Spleen (tissue), 7 donors: ENCODE data around the gene DBNDD1.

ENCODE experiments used
- POLR2A ChIP-seq, 3 donors: fragments of 450-650 bp; IDR thresholded peaks; one replicate each; pipeline ENCODE4 v1.5.1; 2017; ENCODE audit warnings: antibody characterized with exemption in 3 of 3, mild to moderate bottlenecking in 1 of 3
- POLR2AphosphoS5 ChIP-seq, 3 donors: sonication (generic); formaldehyde crosslinking; IDR thresholded peaks; one replicate each; pipeline ENCODE4 v1.5.1; 2017; ENCODE audit warnings: antibody characterized with exemption in 3 of 3
- TF ChIP-seq, protein P1 (sequence below), 11 experiments: fragments of 200-600 bp in 7 of 11; fragments of 450-650 bp in 4 of 11; sonication (generic) in 4 of 11; IDR thresholded peaks in 8 of 11; conservative IDR thresholded peaks in 3 of 11; 1 replicate in 7 of 11; 2 replicates in 4 of 11; pipeline versions ENCODE4 v1.4.0 to v1.8.0; 2016 to 2021; ENCODE audit warnings: antibody characterized with exemption in 11 of 11, inconsistent platforms in 4 of 11, mild to moderate bottlenecking in 1 of 11
- donor health status: DM: no; HTN: no; CAD: no; lungs with moderate emphysema.
- donor health status: DM: no; HTN: no; CAD: no.
- donor health status: DM: no; HTN: no; CAD: no.

- TF ChIP-seq, protein P1, sequence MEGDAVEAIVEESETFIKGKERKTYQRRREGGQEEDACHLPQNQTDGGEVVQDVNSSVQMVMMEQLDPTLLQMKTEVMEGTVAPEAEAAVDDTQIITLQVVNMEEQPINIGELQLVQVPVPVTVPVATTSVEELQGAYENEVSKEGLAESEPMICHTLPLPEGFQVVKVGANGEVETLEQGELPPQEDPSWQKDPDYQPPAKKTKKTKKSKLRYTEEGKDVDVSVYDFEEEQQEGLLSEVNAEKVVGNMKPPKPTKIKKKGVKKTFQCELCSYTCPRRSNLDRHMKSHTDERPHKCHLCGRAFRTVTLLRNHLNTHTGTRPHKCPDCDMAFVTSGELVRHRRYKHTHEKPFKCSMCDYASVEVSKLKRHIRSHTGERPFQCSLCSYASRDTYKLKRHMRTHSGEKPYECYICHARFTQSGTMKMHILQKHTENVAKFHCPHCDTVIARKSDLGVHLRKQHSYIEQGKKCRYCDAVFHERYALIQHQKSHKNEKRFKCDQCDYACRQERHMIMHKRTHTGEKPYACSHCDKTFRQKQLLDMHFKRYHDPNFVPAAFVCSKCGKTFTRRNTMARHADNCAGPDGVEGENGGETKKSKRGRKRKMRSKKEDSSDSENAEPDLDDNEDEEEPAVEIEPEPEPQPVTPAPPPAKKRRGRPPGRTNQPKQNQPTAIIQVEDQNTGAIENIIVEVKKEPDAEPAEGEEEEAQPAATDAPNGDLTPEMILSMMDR (IDR thresholded peaks at IDR 0.05 in 8 of 11, conservative IDR thresholded peaks at IDR 0.05 in 3 of 11): no peak
- TF ChIP-seq POLR2A (IDR thresholded peaks at IDR 0.05): no peak
- no peak for TF ChIP-seq POLR2AphosphoS5 (IDR thresholded peaks at IDR 0.05)
Measured at GRCh38 chr16:90018297-90018651, 982 bp downstream of the DBNDD1 start.
